H1 (cell line): ENCODE data around the gene LILRA1.

ENCODE experiments used
- CEBPB ChIP-seq: IDR thresholded peaks from 2 replicates; pipeline ENCODE4 v1.6.1; 2012; ENCODE audit warnings: low read depth, low read length
- EGR1 ChIP-seq: IDR thresholded peaks from 2 replicates; pipeline ENCODE4 v1.6.1; 2011; ENCODE audit warnings: low read depth, low read length, borderline replicate concordance
- EP300 ChIP-seq, 2 experiments: IDR thresholded peaks; 1 replicate in 1 of 2; 2 replicates in 1 of 2; pipeline ENCODE4 v1.6.1; 2011 to 2012; ENCODE audit warnings: low read depth in 2 of 2, low read length in 2 of 2, mild to moderate bottlenecking in 2 of 2, borderline replicate concordance in 1 of 2, inconsistent platforms in 1 of 2, moderate library complexity in 1 of 2
- GABPA ChIP-seq: IDR thresholded peaks from 2 replicates; pipeline ENCODE4 v1.6.1; 2011; ENCODE audit warnings: mild to moderate bottlenecking, low read length, moderate library complexity, borderline replicate concordance; ENCODE audit not compliant: insufficient read depth
- GTF2F1 ChIP-seq: IDR thresholded peaks from 2 replicates; pipeline ENCODE4 v1.6.1; 2012; ENCODE audit warnings: low read depth, low read length, improper control_type of control experiment, borderline replicate concordance
- KDM1A ChIP-seq: fragments of 200-600, 300-600 bp; sonication (generic); IDR thresholded peaks from 2 replicates; pipeline ENCODE4 v1.7.1; 2016; ENCODE audit warnings: mild to moderate bottlenecking, low read length, borderline replicate concordance
- MAFK ChIP-seq: IDR thresholded peaks from 2 replicates; pipeline ENCODE4 v1.6.1; 2012; ENCODE audit warnings: low read depth, mild to moderate bottlenecking, improper control_type of control experiment, low read length
- POLR2A ChIP-seq, 2 experiments: IDR thresholded peaks; 1 replicate in 1 of 2; 2 replicates in 1 of 2; pipeline ENCODE4 v1.6.1; 2011; ENCODE audit warnings: low read depth in 2 of 2, low read length in 2 of 2, mild to moderate bottlenecking in 2 of 2; ENCODE audit errors: control extremely low read depth in 1 of 2
- RAD21 ChIP-seq, 2 experiments: IDR thresholded peaks in 1 of 2; conservative IDR thresholded peaks in 1 of 2; 2 replicates each; pipeline ENCODE4 v1.6.1; 2011; ENCODE audit warnings: low read depth in 2 of 2, low read length in 2 of 2, improper control_type of control experiment in 1 of 2, inconsistent platforms in 1 of 2, mild to moderate bottlenecking in 1 of 2, moderate library complexity in 1 of 2
- TAF1 ChIP-seq: IDR thresholded peaks from 2 replicates; pipeline ENCODE4 v1.6.1; 2011; ENCODE audit warnings: mild to moderate bottlenecking, low read depth, low read length
- TBP ChIP-seq: IDR thresholded peaks from 2 replicates; pipeline ENCODE4 v1.6.1; 2011; ENCODE audit warnings: low read depth, low read length, improper control_type of control experiment
- TEAD4 ChIP-seq: IDR thresholded peaks from 2 replicates; pipeline ENCODE4 v1.6.1; 2012; ENCODE audit warnings: low read depth, low read length, inconsistent platforms, mixed read lengths
- TF ChIP-seq, protein P1 (sequence below), 3 experiments: IDR thresholded peaks; 1 replicate in 2 of 3; 2 replicates in 1 of 3; pipeline versions ENCODE4 v1.5.1 to v1.6.1; 2011; ENCODE audit warnings: low read length in 3 of 3, mild to moderate bottlenecking in 3 of 3, inconsistent platforms in 2 of 3, low read depth in 1 of 3, moderate library complexity in 1 of 3; ENCODE audit not compliant: insufficient read depth in 1 of 3; ENCODE audit errors: control extremely low read depth in 1 of 3

DNA sequence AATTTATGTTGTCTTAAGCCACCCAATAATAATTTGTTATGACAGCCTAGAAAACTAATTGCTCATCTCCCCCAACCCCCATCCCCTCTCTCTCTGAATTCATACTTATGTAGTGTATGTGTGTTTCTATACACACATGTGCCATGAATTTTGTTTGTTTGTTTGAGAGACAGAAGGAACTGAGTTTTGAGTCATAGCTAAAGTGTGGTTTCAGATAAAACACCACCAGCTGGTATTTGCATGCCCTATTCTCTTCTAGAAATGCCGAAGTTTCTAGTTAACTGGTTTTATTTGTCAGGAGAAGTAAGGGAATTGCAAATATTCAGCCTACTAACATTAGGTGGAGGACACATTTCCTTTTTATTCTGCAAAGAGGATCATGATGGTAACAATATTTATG lies 37.2 kb upstream of the LILRA1 start:
- TF ChIP-seq CEBPB: no peak
- TF ChIP-seq TEAD4: no peak
- TF ChIP-seq POLR2A (IDR thresholded peaks at IDR 0.05; ENCODE audit: control extremely low read depth in 1 of 2, low read depth in 2 of 2, low read length in 2 of 2): no peak
- TF ChIP-seq, protein P1, sequence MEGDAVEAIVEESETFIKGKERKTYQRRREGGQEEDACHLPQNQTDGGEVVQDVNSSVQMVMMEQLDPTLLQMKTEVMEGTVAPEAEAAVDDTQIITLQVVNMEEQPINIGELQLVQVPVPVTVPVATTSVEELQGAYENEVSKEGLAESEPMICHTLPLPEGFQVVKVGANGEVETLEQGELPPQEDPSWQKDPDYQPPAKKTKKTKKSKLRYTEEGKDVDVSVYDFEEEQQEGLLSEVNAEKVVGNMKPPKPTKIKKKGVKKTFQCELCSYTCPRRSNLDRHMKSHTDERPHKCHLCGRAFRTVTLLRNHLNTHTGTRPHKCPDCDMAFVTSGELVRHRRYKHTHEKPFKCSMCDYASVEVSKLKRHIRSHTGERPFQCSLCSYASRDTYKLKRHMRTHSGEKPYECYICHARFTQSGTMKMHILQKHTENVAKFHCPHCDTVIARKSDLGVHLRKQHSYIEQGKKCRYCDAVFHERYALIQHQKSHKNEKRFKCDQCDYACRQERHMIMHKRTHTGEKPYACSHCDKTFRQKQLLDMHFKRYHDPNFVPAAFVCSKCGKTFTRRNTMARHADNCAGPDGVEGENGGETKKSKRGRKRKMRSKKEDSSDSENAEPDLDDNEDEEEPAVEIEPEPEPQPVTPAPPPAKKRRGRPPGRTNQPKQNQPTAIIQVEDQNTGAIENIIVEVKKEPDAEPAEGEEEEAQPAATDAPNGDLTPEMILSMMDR (IDR thresholded peaks at IDR 0.05; ENCODE audit: control extremely low read depth in 1 of 3, insufficient read depth in 1 of 3, low read depth in 1 of 3, low read length in 3 of 3): no peak
- TF ChIP-seq GTF2F1: no peak
- TF ChIP-seq MAFK: no peak
- no peak for TF ChIP-seq KDM1A
- no peak for TF ChIP-seq GABPA
- TF ChIP-seq TAF1: no peak
- TF ChIP-seq EGR1: no peak
- no peak for TF ChIP-seq EP300 (IDR thresholded peaks at IDR 0.05; ENCODE audit: borderline replicate concordance in 1 of 2, low read depth in 2 of 2, low read length in 2 of 2)
- no peak for TF ChIP-seq RAD21 (IDR thresholded peaks at IDR 0.05 in 1 of 2, conservative IDR thresholded peaks at IDR 0.05 in 1 of 2; ENCODE audit: low read depth in 2 of 2, low read length in 2 of 2)
- no peak for TF ChIP-seq TBP
